KMS-11 (cell line): ENCODE data around the gene SLC16A1.

ENCODE experiments used
- H2AFZ ChIP-seq: fragments of 200-600 bp; sonication (generic); 2 replicates; pipeline ENCODE4 v1.6.1; 2016; ENCODE audit warnings: antibody characterized with exemption, mixed run types, low read depth
- H3K27ac ChIP-seq: fragments of 200-600 bp; sonication (generic); 2 replicates; pipeline ENCODE4 v1.6.1; 2016; ENCODE audit warnings: mild to moderate bottlenecking, mixed run types
- H3K27me3 ChIP-seq: fragments of 200-600 bp; sonication (generic); 2 replicates; pipeline ENCODE4 v1.6.1; 2017; ENCODE audit warnings: mild to moderate bottlenecking, low read depth, mixed run types, moderate library complexity; ENCODE audit not compliant: insufficient read depth
- H3K36me3 ChIP-seq: fragments of 200-600 bp; sonication (generic); 2 replicates; pipeline ENCODE4 v1.6.1; 2017; ENCODE audit warnings: mild to moderate bottlenecking, mixed run types; ENCODE audit not compliant: insufficient read depth
- H3K4me1 ChIP-seq: fragments of 200-600 bp; sonication (generic); 2 replicates; pipeline ENCODE4 v1.6.1; 2016; ENCODE audit warnings: mild to moderate bottlenecking, low read depth, mixed run types; ENCODE audit not compliant: poor library complexity, severe bottlenecking
- H3K4me2 ChIP-seq: fragments of 200-600 bp; sonication (generic); 2 replicates; pipeline ENCODE4 v1.7.0; 2016; ENCODE audit warnings: mild to moderate bottlenecking, mixed run types
- H3K4me3 ChIP-seq: fragments of 200-600 bp; sonication (generic); IDR thresholded peaks from 2 replicates; pipeline ENCODE4 v1.6.1; 2017; ENCODE audit warnings: low read depth, low read length, mixed read lengths; ENCODE audit not compliant: insufficient read depth
- H3K79me2 ChIP-seq: fragments of 200-600 bp; sonication (generic); 2 replicates; pipeline ENCODE4 v1.6.1; 2016; ENCODE audit warnings: low read depth, mixed run types; ENCODE audit not compliant: insufficient read depth
- H3K9ac ChIP-seq: fragments of 200-600 bp; sonication (generic); 2 replicates; pipeline ENCODE4 v1.6.1; 2016; ENCODE audit warnings: mild to moderate bottlenecking, mixed run types
- H4K20me1 ChIP-seq: fragments of 200-600 bp; sonication (generic); 2 replicates; pipeline ENCODE4 v1.6.1; 2016; ENCODE audit warnings: mild to moderate bottlenecking, mixed run types; ENCODE audit not compliant: insufficient read depth
- CTCF ChIP-seq: fragments of 200-600 bp; sonication (generic); conservative IDR thresholded peaks from 2 replicates; pipeline ENCODE4 v1.6.1; 2017; ENCODE audit warnings: low read depth, mild to moderate bottlenecking, antibody characterized with exemption, low read length, moderate library complexity, mixed read lengths

The SLC16A1 gene

GRCh38 chr1:112935461-112936111, 20.4 kb downstream of the SLC16A1 start:
- Histone ChIP-seq H2AFZ (no peak overlapping the region), H3K79me2 (peaks cover 87% of the 10 kb centered on the region; the same call in 1 of the 2 replicates), H3K9ac (no peak overlapping the region), H3K36me3 (no peaks in the 10 kb centered on the region), H3K4me3 (no peak overlapping the region), H3K27ac (no peak overlapping the region), H3K4me1 (peaks cover 32% of the 10 kb centered on the region), H3K4me2 (no peak overlapping the region), H3K27me3 (no peaks in the 10 kb centered on the region), H4K20me1 (no peaks in the 10 kb centered on the region)
- TF ChIP-seq CTCF, result no peak

- H4K20me1 ChIP-seq, result no peaks in the 10 kb centered on the region
- H3K36me3 ChIP-seq, result no peaks in the 10 kb centered on the region
- H3K79me2 ChIP-seq, result peaks cover 85% of the 10 kb centered on the region; the same call in 1 of the 2 replicates
- H3K4me1 ChIP-seq, result peaks cover 32% of the 10 kb centered on the region
- H3K9ac ChIP-seq, result no peak overlapping the region
- no peak overlapping the region for H3K27ac ChIP-seq
- H3K27me3 ChIP-seq, result no peaks in the 10 kb centered on the region
- H3K4me3 ChIP-seq, result no peak overlapping the region
- TF ChIP-seq CTCF, result no peak
- no peak overlapping the region for H2AFZ ChIP-seq
- H3K4me2 ChIP-seq, result no peak overlapping the region
Observed at GRCh38 chr1:112934577-112934976, 21.4 kb downstream of the SLC16A1 start.

GRCh38 chr1:112933820-112934571, 22.0 kb downstream of the SLC16A1 start:
- Histone ChIP-seq H2AFZ (no peak overlapping the region), H3K9ac (no peak overlapping the region), H4K20me1 (no peaks in the 10 kb centered on the region), H3K36me3 (no peaks in the 10 kb centered on the region), H3K4me3 (no peak overlapping the region), H3K79me2 (peaks cover 79% of the 10 kb centered on the region; the same call in 1 of the 2 replicates), H3K27me3 (no peaks in the 10 kb centered on the region), H3K4me2 (no peak overlapping the region), H3K27ac (no peak overlapping the region), H3K4me1 (peaks cover 32% of the 10 kb centered on the region)
- no peak for TF ChIP-seq CTCF

GRCh38 chr1:112929979-112930378, 26.0 kb downstream of the SLC16A1 start:
- Histone ChIP-seq H3K79me2 (peaks cover 45% of the 10 kb centered on the region; the same call in 1 of the 2 replicates), H3K36me3 (no peaks in the 10 kb centered on the region)

More at GRCh38 chr1:112929979-112930378, 26.0 kb downstream of the SLC16A1 start:
- H3K4me2 ChIP-seq, result no peak overlapping the region
- no peaks in the 10 kb centered on the region for H4K20me1 ChIP-seq
- no peak overlapping the region for H3K4me3 ChIP-seq
- no peaks in the 10 kb centered on the region for H3K27me3 ChIP-seq
- no peak overlapping the region for H3K9ac ChIP-seq
- H3K27ac ChIP-seq, result no peak overlapping the region
- TF ChIP-seq CTCF, result no peak
- no peak overlapping the region for H2AFZ ChIP-seq
- H3K4me1 ChIP-seq, result no peaks in the 10 kb centered on the region
